Hepatocyte (in vitro differentiated cells): Measurements from ENCODE around the gene STAC.

Experiments used
- CTCF ChIP-seq: fragments of 200-600 bp; sonication (generic); IDR thresholded peaks from 2 replicates; pipeline ENCODE4 v1.5.1; 2016; ENCODE audit warnings: antibody characterized with exemption, mild to moderate bottlenecking; ENCODE audit not compliant: poor library complexity
- EZH2 ChIP-seq: fragments of 200-600 bp; sonication (generic); IDR thresholded peaks from 2 replicates; pipeline ENCODE4 v1.6.1; 2016; ENCODE audit warnings: antibody characterized with exemption, mild to moderate bottlenecking, borderline replicate concordance

GRCh38 chr3:36520241-36521006 is 140.1 kb downstream of the STAC start:
- TF ChIP-seq EZH2 (no peak), CTCF (no peak)
